HG03575 (cell line): ENCODE results near the gene PIK3CA.

Experiments
- ATAC-seq: cut with Tn5 transposase; IDR thresholded peaks from one replicate; pipeline ENCODE4 v1.9.1; 2021; ENCODE audit not compliant: unreplicated experiment, insufficient number of reproducible peaks, low FRiP score; ENCODE audit errors: extremely low read depth

The PIK3CA gene

GRCh38 chr3:179151474-179151873 lies 3.3 kb downstream of the PIK3CA start:
- no peak for ATAC-seq

GRCh38 chr3:179156170-179156569 lies 8.0 kb downstream of the PIK3CA start:
- no peak for ATAC-seq

- no peak for ATAC-seq
Measured at GRCh38 chr3:179156775-179157174, 8.6 kb downstream of the PIK3CA start.

DNA sequence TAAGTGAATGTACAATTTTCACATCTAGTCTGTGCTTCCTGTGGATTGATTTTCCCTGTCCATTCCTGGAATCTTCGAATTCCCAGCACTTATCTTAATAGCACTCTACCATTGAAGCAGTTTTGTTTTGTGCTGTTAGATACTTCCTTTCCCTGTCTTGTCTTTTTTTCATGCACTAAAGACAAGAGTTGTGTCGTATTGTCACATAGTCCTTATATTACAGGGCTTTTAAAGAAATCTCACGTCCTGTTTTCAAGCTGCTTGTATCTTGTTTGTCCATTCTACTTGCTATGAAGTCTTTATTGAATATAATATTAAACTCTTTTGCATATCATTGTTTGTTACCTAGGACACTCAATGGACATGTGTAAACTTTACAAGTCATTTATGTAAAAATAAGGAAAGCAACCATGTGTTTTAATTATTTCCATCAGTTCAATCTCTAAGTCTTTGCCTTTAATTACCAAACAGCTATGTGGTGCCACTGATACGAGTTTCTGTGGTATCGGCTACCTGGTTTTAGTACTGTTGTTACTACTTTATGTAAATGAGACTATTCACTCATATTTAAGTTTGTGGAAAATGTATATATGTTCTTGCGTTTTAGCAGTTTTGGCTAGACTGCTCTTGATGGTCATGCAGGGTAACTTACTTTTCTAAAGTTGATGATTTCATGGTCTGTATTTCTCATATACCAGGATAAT lies 10.3 kb downstream of the PIK3CA start:
- peak; percentile 43 for ATAC-seq

DNA sequence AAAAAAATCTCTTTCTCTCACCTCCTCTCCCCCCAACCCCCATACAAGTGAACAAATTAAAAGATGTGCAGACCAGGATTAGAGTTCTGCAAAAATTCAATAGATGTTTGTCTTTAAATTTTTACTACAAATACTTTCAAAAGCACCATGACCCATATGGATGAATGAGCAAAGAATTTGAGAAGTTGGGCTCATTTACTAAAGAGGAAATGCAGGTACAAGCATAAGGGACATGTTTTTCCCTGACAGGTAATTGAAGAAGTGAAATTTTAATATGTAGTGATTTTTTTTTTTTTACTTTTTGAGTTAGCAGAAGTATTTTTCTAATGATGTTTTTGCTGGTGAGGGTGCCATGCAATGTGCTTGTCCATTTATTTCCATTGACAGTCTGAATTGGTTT lies 15.3 kb downstream of the PIK3CA start:
- no peak for ATAC-seq

GRCh38 chr3:179164857-179165256 lies 16.7 kb downstream of the PIK3CA start:
- no peak for ATAC-seq

- no peak for ATAC-seq
Measured at GRCh38 chr3:179166561-179167201, 18.5 kb downstream of the PIK3CA start.

DNA sequence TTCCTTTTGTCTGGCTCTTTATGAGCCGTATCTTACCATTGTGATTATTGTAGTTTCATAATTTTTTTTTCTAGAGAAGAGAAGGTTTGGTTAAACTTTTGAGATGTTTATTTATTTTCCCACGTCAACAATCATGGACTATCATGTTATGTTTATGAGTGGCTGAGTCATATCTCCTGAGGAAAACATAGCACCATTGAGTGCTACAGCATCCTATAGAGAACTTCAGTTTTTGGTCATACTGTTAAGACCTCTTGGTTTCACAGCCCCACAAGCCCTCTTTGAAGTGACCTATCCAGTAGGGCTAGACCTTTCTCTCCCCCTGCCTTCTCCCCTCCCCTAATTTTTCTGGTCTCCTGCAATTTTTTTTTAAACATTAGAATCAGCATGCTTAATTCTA lies 20.8 kb downstream of the PIK3CA start:
- ATAC-seq, result no peak

DNA sequence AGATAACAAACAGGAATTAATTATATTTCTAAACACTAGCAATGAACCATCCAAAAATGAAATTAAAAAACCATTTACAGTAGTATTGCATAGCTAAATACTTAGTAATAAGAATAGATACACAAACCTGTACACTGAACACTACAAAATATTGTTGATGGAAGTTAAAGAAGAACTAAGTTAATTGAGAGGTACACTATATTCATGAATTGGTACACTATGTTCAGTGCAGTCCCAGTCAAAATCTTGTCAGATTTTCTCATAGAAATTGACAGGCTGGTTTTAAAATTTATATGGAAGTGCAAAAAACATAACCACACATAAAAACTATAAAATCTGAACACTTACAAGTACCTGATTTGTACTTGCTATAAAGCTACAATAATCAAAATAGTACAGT lies 24.4 kb downstream of the PIK3CA start:
- ATAC-seq, result no peak

- ATAC-seq, result no peak
Measured at GRCh38 chr3:179174316-179174715, 26.2 kb downstream of the PIK3CA start.

GRCh38 chr3:179174898-179175297 lies 26.7 kb downstream of the PIK3CA start:
- ATAC-seq, result no peak

- no peak for ATAC-seq
Measured at GRCh38 chr3:179175358-179175757, 27.2 kb downstream of the PIK3CA start.

DNA sequence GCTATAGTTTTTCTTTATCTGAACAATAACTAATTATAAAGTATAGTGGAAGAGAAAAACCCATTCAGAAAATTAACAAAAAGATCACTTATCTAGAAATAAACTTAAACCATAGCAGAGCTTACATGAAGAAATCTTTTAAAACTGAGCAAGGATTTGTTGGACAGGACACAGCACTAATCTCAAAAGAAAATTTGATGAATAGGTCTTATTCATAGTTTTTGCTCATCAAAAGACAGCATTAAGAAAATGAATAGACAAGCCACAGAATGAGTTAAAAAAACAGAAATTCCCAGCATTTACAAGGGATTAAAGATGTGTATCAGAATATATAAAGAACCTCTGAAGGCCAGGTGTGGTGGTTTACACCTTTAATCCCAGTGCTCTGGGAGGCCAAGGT lies 29.5 kb downstream of the PIK3CA start:
- no peak for ATAC-seq

DNA sequence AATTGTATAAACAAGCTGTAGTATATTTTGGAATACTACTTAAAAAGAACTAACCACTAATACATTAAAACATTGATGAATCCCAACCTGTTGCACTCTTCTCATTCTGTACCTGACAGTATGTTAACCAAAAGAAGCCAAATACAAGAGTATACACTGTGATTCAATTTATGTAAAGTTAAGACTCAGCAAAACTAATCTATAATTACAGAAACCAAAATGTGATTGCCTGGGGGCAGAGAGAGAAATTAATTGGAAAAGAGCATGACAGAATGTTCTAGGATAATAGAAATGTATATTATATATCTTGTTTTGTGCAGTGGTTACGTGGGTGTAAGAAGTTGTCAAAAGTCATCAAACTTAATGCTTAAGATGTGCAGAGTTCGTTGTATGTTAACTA lies 31.1 kb downstream of the PIK3CA start:
- ATAC-seq, result no peak

DNA sequence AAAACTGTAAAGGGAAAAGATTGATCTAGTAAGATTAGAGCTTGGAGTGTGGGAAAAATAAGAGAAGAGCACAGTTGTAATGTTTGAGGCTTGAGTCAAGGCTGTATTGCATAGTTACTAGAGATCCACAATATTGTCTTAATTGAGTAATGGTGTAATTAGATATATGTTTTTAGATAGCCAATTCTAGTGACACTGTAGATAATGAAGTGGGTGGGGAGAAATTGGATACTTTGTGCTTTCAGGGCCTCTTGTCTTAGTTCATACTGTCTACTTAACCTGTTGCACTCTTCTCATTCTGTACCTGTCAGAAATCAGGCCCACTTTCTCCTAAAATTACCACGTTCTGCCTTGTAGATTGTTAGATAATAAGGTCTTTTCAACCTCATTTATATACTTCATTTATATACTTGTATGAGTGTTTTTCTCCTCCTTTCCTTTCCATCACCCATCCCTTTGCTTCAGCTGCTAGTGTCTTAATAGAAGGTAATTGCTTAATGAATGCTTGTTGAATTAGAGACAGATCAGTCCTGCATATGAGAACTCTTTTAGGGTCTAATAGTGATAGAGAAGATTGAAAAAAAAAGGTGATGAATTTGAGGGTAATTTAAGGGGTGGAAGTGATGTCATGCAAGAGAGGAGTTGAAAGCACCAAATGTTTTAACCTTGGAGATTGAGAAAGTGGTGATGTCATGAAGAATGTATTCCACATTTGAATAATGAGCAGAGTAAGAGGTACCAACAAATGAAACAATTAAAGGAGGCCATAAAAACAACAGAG lies 32.0 kb downstream of the PIK3CA start:
- ATAC-seq, result no peak

GRCh38 chr3:179181021-179181472 lies 32.9 kb downstream of the PIK3CA start:
- ATAC-seq, result peak; percentile 47

DNA sequence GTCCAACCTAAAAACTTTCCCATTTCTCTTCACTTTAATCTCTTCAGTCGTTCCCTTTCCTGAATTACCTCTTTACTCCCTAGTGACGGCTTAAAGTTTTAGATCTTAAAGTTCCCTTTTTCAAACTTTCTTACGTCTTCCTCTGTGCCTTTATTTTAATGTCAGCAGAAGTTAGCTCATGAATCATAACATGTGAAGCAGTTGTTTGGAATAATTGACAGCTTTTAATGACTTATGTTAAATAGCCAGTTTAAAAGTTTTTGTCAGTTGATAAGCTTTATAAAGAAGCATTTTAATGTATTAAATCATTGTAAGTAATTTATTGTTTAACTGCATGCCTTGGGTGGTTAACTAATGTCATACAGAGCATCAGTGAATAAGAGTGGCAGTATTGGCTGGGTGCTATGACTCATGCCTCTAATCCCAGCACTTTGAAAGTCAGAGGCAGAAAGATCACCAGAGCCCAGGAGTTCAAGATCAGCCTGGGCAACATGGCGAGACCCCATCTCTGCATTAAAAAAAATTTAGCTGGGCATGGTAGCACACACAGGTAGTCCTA lies 33.9 kb downstream of the PIK3CA start:
- ATAC-seq, result no peak

DNA sequence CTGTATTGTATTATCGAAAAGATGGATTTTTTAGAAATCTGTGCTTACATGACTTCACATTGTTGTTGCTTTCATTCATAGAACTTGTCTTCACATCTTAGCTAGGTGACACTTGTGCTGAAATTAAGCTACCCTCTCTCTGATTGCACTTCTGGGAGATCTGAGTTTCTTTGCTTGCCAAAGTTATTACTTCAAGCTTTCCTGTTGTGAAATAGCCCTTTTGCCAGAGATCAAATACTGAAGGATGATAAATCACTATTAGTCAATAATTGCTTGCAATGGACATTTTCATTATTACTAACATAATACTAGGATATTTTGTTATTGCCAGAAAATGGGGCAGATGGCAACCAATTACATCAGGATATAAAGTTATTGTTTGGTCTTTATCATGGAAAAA lies 34.7 kb downstream of the PIK3CA start:
- no peak for ATAC-seq

GRCh38 chr3:179184826-179185225 lies 36.7 kb downstream of the PIK3CA start:
- ATAC-seq, result no peak

DNA sequence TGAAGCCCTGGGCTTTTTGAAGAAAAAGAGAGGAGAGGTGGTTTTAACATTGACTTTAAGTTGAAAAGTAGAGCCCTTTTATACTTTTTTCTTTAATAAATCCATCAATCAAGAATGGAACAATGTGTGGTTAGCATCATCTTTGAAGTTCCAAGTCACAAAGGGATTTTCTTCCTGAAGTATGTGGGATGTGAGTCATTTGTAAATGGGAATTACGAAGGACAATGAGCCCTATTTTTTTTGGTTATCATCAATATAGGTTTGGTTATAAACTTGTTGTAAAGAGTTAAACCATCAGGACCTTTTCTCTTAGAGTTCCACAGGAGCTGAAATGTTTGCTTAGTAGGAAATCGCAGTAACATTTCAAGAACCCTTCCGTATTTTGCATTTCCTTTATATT lies 38.3 kb downstream of the PIK3CA start:
- no peak for ATAC-seq
